Measurements from ENCODE around the gene FAM110A. TPM values are rescaled to one million over a fixed set of nuclear protein-coding genes. Genes with fewer than 3 reads are reported as not detected.

Gene FAM110A
- total RNA-seq, 2 experiments from 2014 or later, result 15.4 to 16.2 TPM

Other genes starting within 250 kb of the FAM110A start
- not detected for gene TCF15, start 223.4 kb upstream of the FAM110A start, total RNA-seq
- gene SRXN1, start 180.5 kb upstream of the FAM110A start, total RNA-seq, result 1 to 10 TPM; 6.7 to 6.8 TPM
- not detected for gene SCRT2, start 157.9 kb upstream of the FAM110A start, total RNA-seq
- gene SLC52A3, start 65.2 kb upstream of the FAM110A start, total RNA-seq, result not detected
- not detected for gene ANGPT4, start 82.6 kb downstream of the FAM110A start, total RNA-seq
- not detected for gene RSPO4, start 168.6 kb downstream of the FAM110A start, total RNA-seq